ENCODE results near the gene SRPK2.

SRPK2 gene

GRCh38 chr7:105067691-105068090, 321.0 kb downstream of the SRPK2 start:
- TF ChIP-seq, protein P1, sequence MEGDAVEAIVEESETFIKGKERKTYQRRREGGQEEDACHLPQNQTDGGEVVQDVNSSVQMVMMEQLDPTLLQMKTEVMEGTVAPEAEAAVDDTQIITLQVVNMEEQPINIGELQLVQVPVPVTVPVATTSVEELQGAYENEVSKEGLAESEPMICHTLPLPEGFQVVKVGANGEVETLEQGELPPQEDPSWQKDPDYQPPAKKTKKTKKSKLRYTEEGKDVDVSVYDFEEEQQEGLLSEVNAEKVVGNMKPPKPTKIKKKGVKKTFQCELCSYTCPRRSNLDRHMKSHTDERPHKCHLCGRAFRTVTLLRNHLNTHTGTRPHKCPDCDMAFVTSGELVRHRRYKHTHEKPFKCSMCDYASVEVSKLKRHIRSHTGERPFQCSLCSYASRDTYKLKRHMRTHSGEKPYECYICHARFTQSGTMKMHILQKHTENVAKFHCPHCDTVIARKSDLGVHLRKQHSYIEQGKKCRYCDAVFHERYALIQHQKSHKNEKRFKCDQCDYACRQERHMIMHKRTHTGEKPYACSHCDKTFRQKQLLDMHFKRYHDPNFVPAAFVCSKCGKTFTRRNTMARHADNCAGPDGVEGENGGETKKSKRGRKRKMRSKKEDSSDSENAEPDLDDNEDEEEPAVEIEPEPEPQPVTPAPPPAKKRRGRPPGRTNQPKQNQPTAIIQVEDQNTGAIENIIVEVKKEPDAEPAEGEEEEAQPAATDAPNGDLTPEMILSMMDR (conservative IDR thresholded peaks at IDR 0.05; ENCODE audit: low read depth, low read length): no peak
- DNase-seq (ENCODE audit: low read depth): no peak
- H3K4me3 ChIP-seq (ENCODE audit: low read depth, low read length): no peak overlapping the region

All from choroid plexus epithelial cell (primary cell).